ENCODE measurements around the gene ADAR. TPM values are rescaled to one million over a fixed set of nuclear protein-coding genes. Genes with fewer than 3 reads are reported as not detected.

ADAR gene
- total RNA-seq, 1 experiment from 2014 or later: 171 TPM

DNA sequence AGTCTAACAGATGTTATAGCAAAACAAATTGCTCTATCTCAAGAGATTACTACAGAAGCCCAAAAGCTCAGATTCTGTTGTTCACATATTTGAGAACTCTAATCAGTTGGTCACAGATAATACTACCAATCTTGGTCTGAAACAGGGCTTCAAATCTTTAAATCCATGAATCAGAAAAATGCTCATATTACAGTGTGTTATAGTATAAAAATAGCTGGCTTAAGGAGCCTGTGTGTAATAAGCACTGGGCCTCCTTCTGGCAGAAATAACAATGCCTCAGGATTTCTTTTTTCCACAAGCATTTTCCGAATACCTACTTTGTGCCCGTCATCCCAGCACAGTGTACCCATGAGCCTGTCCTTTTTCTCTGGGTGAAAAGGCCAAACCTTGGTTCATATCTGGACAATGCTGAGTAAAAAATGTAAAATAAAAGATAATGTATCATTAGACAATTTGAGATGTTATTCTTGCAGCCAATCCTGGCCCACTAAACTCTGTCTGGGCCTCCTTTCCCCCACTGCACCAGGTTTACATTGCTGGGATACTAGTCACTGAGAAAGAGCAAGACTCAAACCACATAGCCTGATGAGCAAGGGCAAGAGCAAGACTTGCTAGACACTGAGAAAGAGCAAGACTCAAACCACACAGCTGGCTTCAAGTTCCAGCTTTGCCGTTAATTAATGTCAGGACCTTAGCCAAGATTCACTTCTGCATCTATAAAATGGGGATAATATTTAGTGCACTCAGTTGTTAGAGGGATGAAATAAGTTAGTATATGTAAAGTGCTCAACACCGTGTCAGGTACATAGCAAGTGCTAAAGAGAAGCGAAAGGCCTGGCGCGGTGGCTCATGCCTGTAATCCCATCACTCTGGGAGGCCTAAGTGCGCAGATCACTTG, 17.0 kb upstream of the ADAR start:
- Histone ChIP-seq H3K36me3 (ENCODE audit: insufficient read depth, low read length, poor library complexity, severe bottlenecking) (peaks cover 8% of the 10 kb centered on the region), H3K4me1 (ENCODE audit: insufficient read depth, low read length, poor library complexity, severe bottlenecking) (peaks cover 5% of the 10 kb centered on the region), H3K27me3 (replicated peaks; ENCODE audit: insufficient read depth, low read depth, low read length, poor library complexity) (no peaks in the 10 kb centered on the region), H3K27ac (ENCODE audit: low read depth, low read length, poor library complexity, severe bottlenecking) (no peak overlapping the region), H3K9me3 (ENCODE audit: low read depth, low read length, poor library complexity, severe bottlenecking) (peaks cover under 1% of the 10 kb centered on the region), H3K4me3 (ENCODE audit: low read depth, low read length, poor library complexity, severe bottlenecking) (no peak overlapping the region)
- ChIA-PET CTCF (no interaction called here), POLR2A (ENCODE audit: low non-redundant PET) (no interaction called here)
- TSS peak; percentile 9 for BruUV-seq (replicated peaks)
- DNase-seq (ENCODE audit: low spot score): no peak
- intact Hi-C loops (cut with micrococcal nuclease; ENCODE audit: unreplicated experiment): no loop called here
- TF ChIP-seq, protein P1, sequence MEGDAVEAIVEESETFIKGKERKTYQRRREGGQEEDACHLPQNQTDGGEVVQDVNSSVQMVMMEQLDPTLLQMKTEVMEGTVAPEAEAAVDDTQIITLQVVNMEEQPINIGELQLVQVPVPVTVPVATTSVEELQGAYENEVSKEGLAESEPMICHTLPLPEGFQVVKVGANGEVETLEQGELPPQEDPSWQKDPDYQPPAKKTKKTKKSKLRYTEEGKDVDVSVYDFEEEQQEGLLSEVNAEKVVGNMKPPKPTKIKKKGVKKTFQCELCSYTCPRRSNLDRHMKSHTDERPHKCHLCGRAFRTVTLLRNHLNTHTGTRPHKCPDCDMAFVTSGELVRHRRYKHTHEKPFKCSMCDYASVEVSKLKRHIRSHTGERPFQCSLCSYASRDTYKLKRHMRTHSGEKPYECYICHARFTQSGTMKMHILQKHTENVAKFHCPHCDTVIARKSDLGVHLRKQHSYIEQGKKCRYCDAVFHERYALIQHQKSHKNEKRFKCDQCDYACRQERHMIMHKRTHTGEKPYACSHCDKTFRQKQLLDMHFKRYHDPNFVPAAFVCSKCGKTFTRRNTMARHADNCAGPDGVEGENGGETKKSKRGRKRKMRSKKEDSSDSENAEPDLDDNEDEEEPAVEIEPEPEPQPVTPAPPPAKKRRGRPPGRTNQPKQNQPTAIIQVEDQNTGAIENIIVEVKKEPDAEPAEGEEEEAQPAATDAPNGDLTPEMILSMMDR (conservative IDR thresholded peaks at IDR 0.05; ENCODE audit: low read depth, low read length): no peak
- TF ChIP-seq EZH2 (IDR thresholded peaks at IDR 0.05; ENCODE audit: borderline replicate concordance, low read depth, low read length, poor library complexity, severe bottlenecking): no peak

DNA sequence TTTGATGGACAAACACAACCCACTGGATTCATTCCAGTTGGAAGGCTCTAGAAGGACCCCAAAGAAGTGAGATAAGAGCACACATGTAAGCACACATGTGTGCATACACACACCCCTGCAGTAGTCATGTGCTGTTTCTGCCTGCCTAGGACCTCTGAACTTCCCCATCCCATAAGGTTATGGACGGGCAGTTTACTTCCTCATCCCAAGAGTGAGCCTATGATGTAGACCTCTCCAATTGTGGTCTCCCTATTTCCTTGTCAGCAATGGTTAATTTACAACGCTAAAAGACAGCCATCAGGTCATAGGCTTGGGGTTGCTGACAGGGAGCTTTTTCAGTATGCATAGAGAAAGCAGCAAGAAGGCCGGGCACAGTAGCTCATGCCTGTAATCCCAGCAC, 15.4 kb upstream of the ADAR start:
- Histone ChIP-seq H3K4me3 (ENCODE audit: low read depth, low read length, poor library complexity, severe bottlenecking) (no peak overlapping the region), H3K9me3 (ENCODE audit: low read depth, low read length, poor library complexity, severe bottlenecking) (no peaks in the 10 kb centered on the region), H3K27ac (ENCODE audit: low read depth, low read length, poor library complexity, severe bottlenecking) (no peak overlapping the region), H3K27me3 (replicated peaks; ENCODE audit: insufficient read depth, low read depth, low read length, poor library complexity) (no peaks in the 10 kb centered on the region), H3K4me1 (ENCODE audit: insufficient read depth, low read length, poor library complexity, severe bottlenecking) (peaks cover 5% of the 10 kb centered on the region), H3K36me3 (ENCODE audit: insufficient read depth, low read length, poor library complexity, severe bottlenecking) (peaks cover 8% of the 10 kb centered on the region)
- CTCF ChIA-PET: interaction anchor here (0.7 kb wide), 1 partner anchor 384 kb away, joined by 4 read pairs; no protein-coding TSS in a partner anchor
- POLR2A ChIA-PET (ENCODE audit: low non-redundant PET): interaction anchor here (1.2 kb wide), 1 partner anchor 18 kb away, joined by 7 read pairs; no protein-coding TSS in a partner anchor
- DNase-seq (ENCODE audit: low spot score): no peak
- no TSS peak for BruUV-seq (replicated peaks)
- intact Hi-C loops (cut with micrococcal nuclease; ENCODE audit: unreplicated experiment): no loop called here
- TF ChIP-seq, protein P1 (conservative IDR thresholded peaks at IDR 0.05; ENCODE audit: low read depth, low read length): no peak
- TF ChIP-seq EZH2 (IDR thresholded peaks at IDR 0.05; ENCODE audit: borderline replicate concordance, low read depth, low read length, poor library complexity, severe bottlenecking): no peak

DNA sequence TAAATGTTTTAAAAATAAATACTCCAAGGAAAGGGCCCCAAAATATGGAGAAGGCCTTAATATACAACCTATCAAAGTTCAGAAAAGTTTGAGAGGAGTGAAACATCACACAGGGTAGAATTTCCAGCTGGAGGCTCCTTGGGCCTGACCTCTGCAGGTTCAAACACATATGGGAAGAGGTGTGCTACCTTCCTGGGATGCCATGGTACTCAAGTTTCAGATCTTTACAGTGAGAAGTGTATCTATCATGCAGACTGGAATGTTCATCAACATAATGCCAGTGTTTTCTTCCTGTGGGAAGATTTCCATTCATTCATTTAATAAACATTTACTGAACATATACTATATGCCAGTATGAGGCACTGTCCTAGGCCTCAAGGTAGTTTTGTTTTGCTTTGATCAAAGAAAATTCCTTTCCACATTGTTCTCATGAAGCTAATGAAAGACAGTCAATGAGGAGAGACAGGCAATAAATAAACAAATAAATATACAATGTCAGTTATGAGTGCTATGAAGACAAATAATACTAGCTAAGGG, 14.6 kb upstream of the ADAR start:
- intact Hi-C loops (cut with micrococcal nuclease; ENCODE audit: unreplicated experiment): no loop called here
- Histone ChIP-seq H3K27ac (ENCODE audit: low read depth, low read length, poor library complexity, severe bottlenecking) (no peak overlapping the region), H3K9me3 (ENCODE audit: low read depth, low read length, poor library complexity, severe bottlenecking) (no peaks in the 10 kb centered on the region), H3K27me3 (replicated peaks; ENCODE audit: insufficient read depth, low read depth, low read length, poor library complexity) (no peaks in the 10 kb centered on the region), H3K4me1 (ENCODE audit: insufficient read depth, low read length, poor library complexity, severe bottlenecking) (peaks cover 5% of the 10 kb centered on the region), H3K36me3 (ENCODE audit: insufficient read depth, low read length, poor library complexity, severe bottlenecking) (peaks cover 8% of the 10 kb centered on the region), H3K4me3 (ENCODE audit: low read depth, low read length, poor library complexity, severe bottlenecking) (no peak overlapping the region)
- no TSS peak for BruUV-seq (replicated peaks)
- no peak for TF ChIP-seq EZH2 (IDR thresholded peaks at IDR 0.05; ENCODE audit: borderline replicate concordance, low read depth, low read length, poor library complexity, severe bottlenecking)
- TF ChIP-seq, protein P1 (conservative IDR thresholded peaks at IDR 0.05; ENCODE audit: low read depth, low read length): no peak
- ChIA-PET CTCF (no interaction called here), POLR2A (ENCODE audit: low non-redundant PET) (interaction anchor here (1.2 kb wide), 1 partner anchor 19 kb away, joined by 7 read pairs; no protein-coding TSS in a partner anchor)
- DNase-seq (ENCODE audit: low spot score): no peak
